PC-9 (cell line): Measurements from ENCODE around the gene CD151. TPM values are rescaled to one million over a fixed set of nuclear protein-coding genes. Genes with fewer than 3 reads are reported as not detected.

Experiments
- BruUV-seq: library from RNA; stranded (reverse); fragments of 400-500 nt; replicated peaks from 2 replicates; lab custom pipeline; 2021; lab: Mats Ljungman, UMichigan
- CTCF ChIA-PET: fragments of 300-600 bp; sonication (Branson Sonifier 250); formaldehyde crosslinking; loops from one replicate; lab custom pipeline; 2022; ENCODE audit warnings: antibody characterized with exemption; lab: Charles Lee
- POLR2A ChIA-PET: fragments of 300-600 bp; sonication (Branson Sonifier 250); formaldehyde crosslinking; loops from one replicate; lab custom pipeline; 2022; ENCODE audit warnings: antibody characterized with exemption; ENCODE audit not compliant: unreplicated experiment; lab: Charles Lee
- DNase-seq, 2 experiments: peaks; one replicate each; pipeline versions ENCODE4 v3.0.0 to v3.0.0-alpha.2; 2015 to 2022; ENCODE audit warnings: mixed read lengths in 1 of 2
- H2AFZ ChIP-seq: fragments of 200-600 bp; sonication (generic); 2 replicates; pipeline ENCODE4 v1.8.1; 2017; ENCODE audit warnings: antibody characterized with exemption
- H3F3A ChIP-seq: fragments of 200-600 bp; sonication (generic); 2 replicates; pipeline ENCODE4 v1.8.1; 2017; ENCODE audit warnings: antibody characterized with exemption, mild to moderate bottlenecking, low read depth; ENCODE audit not compliant: insufficient read depth
- H3K27ac ChIP-seq: fragments of 200-600 bp; sonication (generic); 2 replicates; pipeline ENCODE4 v1.6.1; 2016; ENCODE audit warnings: mixed run types
- H3K27me3 ChIP-seq: fragments of 200-600 bp; sonication (generic); 2 replicates; pipeline ENCODE4 v1.6.1; 2016; ENCODE audit warnings: low read depth, mixed run types; ENCODE audit not compliant: insufficient read depth
- H3K36me3 ChIP-seq: fragments of 200-600 bp; sonication (generic); 2 replicates; pipeline ENCODE4 v1.6.1; 2016; ENCODE audit warnings: low read depth, mixed run types
- H3K4me1 ChIP-seq: fragments of 200-600 bp; sonication (generic); replicated peaks from 2 replicates; pipeline ENCODE4 v1.6.1; 2016; ENCODE audit warnings: mixed run types; ENCODE audit not compliant: insufficient read depth
- H3K4me2 ChIP-seq: fragments of 200-600 bp; sonication (generic); 2 replicates; pipeline ENCODE4 v1.6.1; 2017; ENCODE audit warnings: mixed run types
- H3K4me3 ChIP-seq: fragments of 200-600 bp; sonication (generic); 2 replicates; pipeline ENCODE4 v1.6.1; 2016; ENCODE audit warnings: mixed run types
- H3K79me2 ChIP-seq: fragments of 200-600 bp; sonication (generic); 2 replicates; pipeline ENCODE4 v1.6.1; 2017; ENCODE audit warnings: low read depth, mixed run types
- H3K9me2 ChIP-seq: fragments of 200-600 bp; sonication (generic); 2 replicates; pipeline ENCODE4 v1.8.1; 2017; ENCODE audit warnings: mild to moderate bottlenecking; ENCODE audit not compliant: insufficient read depth
- H3K9me3 ChIP-seq: fragments of 200-600 bp; sonication (generic); 2 replicates; pipeline ENCODE4 v1.8.1; 2016; ENCODE audit warnings: low read depth; ENCODE audit not compliant: insufficient read depth
- H4K20me1 ChIP-seq: fragments of 200-600 bp; sonication (generic); 2 replicates; pipeline ENCODE4 v1.8.1; 2017; ENCODE audit not compliant: insufficient read depth
- EZH2 ChIP-seq: fragments of 200-600 bp; sonication (generic); IDR thresholded peaks from 2 replicates; pipeline ENCODE4 v1.8.0; 2017; ENCODE audit warnings: antibody characterized with exemption, low read depth
- intact Hi-C: fragments of 100-400 bp; cut with micrococcal nuclease; formaldehyde crosslinking; loops from one replicate; pipeline ENCODE4 v1.10.0; 2022; ENCODE audit not compliant: unreplicated experiment
- total RNA-seq: library from RNA; stranded (reverse); gene quantifications from 2 replicates; pipeline ENCODE4 v1.2.3, GENCODE V29; 2021
- TF ChIP-seq, protein P1 (sequence below): fragments of 200-600 bp; sonication (generic); conservative IDR thresholded peaks from 2 replicates; pipeline ENCODE4 v1.6.1; 2017; ENCODE audit warnings: mixed run types, antibody characterized with exemption, mild to moderate bottlenecking, moderate library complexity

Gene CD151
- total RNA-seq, 1 experiment from 2014 or later, result 184 TPM

- Histone ChIP-seq H3K4me2 (no peak overlapping the region), H3K27me3 (no peaks in the 10 kb centered on the region), H3K36me3 (no peaks in the 10 kb centered on the region), H3K4me3 (no peak overlapping the region), H3K4me1 (no peaks in the 10 kb centered on the region), H3K9me3 (no peaks in the 10 kb centered on the region), H3K9me2 (no peaks in the 10 kb centered on the region), H2AFZ (no peak overlapping the region), H4K20me1 (no peaks in the 10 kb centered on the region), H3K27ac (no peak overlapping the region), H3K79me2 (no peaks in the 10 kb centered on the region), H3F3A (no peaks in the 10 kb centered on the region)
- POLR2A ChIA-PET, result no interaction called here
- BruUV-seq, result no TSS peak
- CTCF ChIA-PET, result no interaction called here
- TF ChIP-seq, protein P1, sequence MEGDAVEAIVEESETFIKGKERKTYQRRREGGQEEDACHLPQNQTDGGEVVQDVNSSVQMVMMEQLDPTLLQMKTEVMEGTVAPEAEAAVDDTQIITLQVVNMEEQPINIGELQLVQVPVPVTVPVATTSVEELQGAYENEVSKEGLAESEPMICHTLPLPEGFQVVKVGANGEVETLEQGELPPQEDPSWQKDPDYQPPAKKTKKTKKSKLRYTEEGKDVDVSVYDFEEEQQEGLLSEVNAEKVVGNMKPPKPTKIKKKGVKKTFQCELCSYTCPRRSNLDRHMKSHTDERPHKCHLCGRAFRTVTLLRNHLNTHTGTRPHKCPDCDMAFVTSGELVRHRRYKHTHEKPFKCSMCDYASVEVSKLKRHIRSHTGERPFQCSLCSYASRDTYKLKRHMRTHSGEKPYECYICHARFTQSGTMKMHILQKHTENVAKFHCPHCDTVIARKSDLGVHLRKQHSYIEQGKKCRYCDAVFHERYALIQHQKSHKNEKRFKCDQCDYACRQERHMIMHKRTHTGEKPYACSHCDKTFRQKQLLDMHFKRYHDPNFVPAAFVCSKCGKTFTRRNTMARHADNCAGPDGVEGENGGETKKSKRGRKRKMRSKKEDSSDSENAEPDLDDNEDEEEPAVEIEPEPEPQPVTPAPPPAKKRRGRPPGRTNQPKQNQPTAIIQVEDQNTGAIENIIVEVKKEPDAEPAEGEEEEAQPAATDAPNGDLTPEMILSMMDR, result no peak
- no peak for TF ChIP-seq EZH2
- no peak for DNase-seq
- intact Hi-C loops, result no loop called here
Observed at GRCh38 chr11:853682-854448, 21.1 kb downstream of the CD151 start.

DNA sequence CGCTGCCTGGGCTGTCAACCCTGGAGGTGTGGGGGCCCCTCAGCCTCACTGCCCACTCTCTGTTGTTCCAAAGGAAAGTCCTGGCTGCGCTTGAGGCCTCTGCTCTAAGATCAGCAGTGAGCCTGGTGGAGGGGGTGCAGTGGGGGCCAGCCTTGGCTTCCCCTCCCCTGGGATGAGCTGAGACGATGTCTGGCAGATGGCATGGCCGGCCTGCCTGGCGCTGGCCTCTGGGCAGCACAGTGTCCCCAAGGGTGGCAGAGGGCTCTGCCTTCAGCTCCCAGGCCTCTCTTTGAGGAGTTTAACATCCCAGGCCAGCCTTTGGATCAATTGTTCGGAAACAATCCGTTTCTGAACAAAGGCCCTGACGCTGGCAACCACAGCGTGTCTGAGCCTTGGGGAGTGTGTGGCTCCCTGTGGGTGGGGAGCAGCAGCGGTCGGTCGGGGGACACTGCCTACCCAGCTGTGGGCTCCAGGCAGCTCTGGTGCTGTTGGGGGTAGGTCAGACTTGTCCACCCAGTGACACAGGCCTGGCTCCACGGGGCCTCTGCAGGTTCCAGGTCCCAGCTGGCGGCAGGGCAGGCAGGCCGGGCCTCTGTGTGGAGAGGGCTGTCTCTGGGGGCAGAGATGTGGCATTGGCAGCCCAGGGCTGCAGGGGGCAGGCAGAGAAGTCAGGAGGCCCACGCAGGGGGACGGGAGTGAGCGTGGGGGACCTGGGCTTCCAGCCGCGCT lies 22.0 kb downstream of the CD151 start:
- H3K79me2 ChIP-seq, result no peaks in the 10 kb centered on the region
- no peaks in the 10 kb centered on the region for H4K20me1 ChIP-seq
- H3K4me3 ChIP-seq, result no peak overlapping the region
- no peaks in the 10 kb centered on the region for H3K9me2 ChIP-seq
- H2AFZ ChIP-seq, result no peak overlapping the region
- no peaks in the 10 kb centered on the region for H3K27me3 ChIP-seq
- no peak for DNase-seq
- H3K9me3 ChIP-seq, result no peaks in the 10 kb centered on the region
- TF ChIP-seq, protein P1, result no peak
- no peak for TF ChIP-seq EZH2
- BruUV-seq, result no TSS peak
- intact Hi-C loops, result no loop called here
- H3K4me2 ChIP-seq, result no peak overlapping the region
- CTCF ChIA-PET, result no interaction called here
- POLR2A ChIA-PET, result no interaction called here
- H3K4me1 ChIP-seq, result no peaks in the 10 kb centered on the region
- H3K27ac ChIP-seq, result no peak overlapping the region
- no peaks in the 10 kb centered on the region for H3F3A ChIP-seq
- H3K36me3 ChIP-seq, result no peaks in the 10 kb centered on the region

GRCh38 chr11:855330-855674 lies 22.6 kb downstream of the CD151 start:
- BruUV-seq, result no TSS peak
- TF ChIP-seq, protein P1, result no peak
- no peak for TF ChIP-seq EZH2
- no peak overlapping the region for H3K4me3 ChIP-seq
- no peaks in the 10 kb centered on the region for H3K9me3 ChIP-seq
- ChIA-PET POLR2A (no interaction called here), CTCF (no interaction called here)
- no peak overlapping the region for H3K4me2 ChIP-seq
- no peaks in the 10 kb centered on the region for H3K79me2 ChIP-seq
- no peak overlapping the region for H3K27ac ChIP-seq
- H4K20me1 ChIP-seq, result no peaks in the 10 kb centered on the region
- H3K4me1 ChIP-seq, result no peaks in the 10 kb centered on the region
- intact Hi-C loops, result no loop called here
- no peak for DNase-seq
- no peaks in the 10 kb centered on the region for H3K27me3 ChIP-seq
- no peaks in the 10 kb centered on the region for H3K9me2 ChIP-seq
- no peaks in the 10 kb centered on the region for H3F3A ChIP-seq
- H3K36me3 ChIP-seq, result no peaks in the 10 kb centered on the region
- no peak overlapping the region for H2AFZ ChIP-seq
